HG03066 (cell line): Measurements from ENCODE around the gene HSPH1.
"Not testable (repeated sequence)": the region's sequence is repeated elsewhere in the genome, so short reads cannot be mapped to it uniquely, and the experiment has no call there.

Source experiments
- ATAC-seq: cut with Tn5 transposase; IDR thresholded peaks from one replicate; pipeline ENCODE4 v1.9.1; 2021; ENCODE audit warnings: low read depth; ENCODE audit not compliant: unreplicated experiment

HSPH1 gene

DNA sequence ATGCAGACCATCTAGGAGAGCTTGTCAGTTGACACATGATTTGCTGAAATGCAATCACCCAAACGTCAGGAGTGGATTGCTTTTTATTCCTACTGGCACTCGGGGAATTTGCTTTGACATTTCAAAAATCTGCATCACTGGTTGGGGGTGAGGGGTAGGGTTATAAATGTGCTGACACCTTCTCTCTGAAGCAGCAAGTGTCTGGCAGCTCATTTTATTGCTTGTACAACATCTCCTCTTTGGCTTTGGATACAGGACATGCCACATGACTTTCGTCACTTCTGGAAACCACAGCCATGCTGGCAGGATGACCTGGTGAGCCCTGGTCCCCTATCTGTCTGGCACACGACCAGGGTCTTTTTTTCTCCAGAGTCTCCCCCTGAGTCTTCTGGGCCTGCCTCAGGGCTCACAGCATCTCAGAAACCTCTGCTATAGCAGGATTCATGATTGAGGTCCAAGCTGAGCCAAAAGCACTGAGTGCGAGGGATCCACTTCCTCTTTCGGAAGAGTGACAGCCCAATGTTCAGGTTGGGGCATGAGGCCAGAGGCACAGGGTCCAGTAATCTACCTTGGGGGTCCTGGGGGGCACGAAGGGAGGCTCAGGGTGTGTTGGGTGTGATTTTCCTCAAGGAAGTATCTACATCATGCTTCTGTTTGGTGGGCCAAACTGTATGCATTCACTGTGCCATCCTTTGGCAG lies 60.1 kb downstream of the HSPH1 start:
- no peak for ATAC-seq

GRCh38 chr13:31100721-31101120 lies 61.0 kb downstream of the HSPH1 start:
- no peak for ATAC-seq

- ATAC-seq: not testable (repeated sequence)
Measured at GRCh38 chr13:31097911-31098434, 63.7 kb downstream of the HSPH1 start.

DNA sequence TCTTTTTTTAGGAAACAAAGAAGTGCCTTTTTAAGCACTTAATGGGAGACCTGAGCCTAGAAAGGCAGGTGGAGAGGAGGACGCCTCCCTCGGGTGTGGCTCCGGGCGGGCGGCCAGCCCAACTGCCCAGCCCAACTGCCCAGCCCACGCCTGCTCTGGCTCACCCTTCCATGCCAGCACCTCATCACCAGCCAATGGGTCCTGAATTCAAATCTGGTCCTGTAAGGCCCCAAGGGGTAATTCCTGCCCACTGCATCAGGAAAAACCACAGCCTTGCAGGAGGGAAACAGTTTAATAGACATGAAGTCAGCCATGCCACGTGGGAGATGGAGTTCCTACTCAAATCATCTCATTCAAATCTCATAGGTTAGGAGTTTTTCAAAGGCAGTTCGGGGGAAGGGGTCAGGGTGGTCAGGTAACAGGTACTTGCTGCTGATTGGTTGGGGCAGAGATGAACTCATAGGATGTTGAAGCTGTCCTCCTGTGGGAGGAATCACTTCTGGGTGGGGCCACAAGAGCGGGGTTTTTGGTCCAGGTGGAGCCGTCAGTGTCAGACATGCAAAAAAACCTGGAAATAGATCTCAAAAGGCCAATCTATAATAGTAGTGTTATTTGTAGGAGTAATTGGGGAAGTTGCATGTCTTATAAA lies 64.9 kb downstream of the HSPH1 start:
- no peak for ATAC-seq

- no peak for ATAC-seq
Measured at GRCh38 chr13:31094331-31095015, 67.2 kb downstream of the HSPH1 start.

DNA sequence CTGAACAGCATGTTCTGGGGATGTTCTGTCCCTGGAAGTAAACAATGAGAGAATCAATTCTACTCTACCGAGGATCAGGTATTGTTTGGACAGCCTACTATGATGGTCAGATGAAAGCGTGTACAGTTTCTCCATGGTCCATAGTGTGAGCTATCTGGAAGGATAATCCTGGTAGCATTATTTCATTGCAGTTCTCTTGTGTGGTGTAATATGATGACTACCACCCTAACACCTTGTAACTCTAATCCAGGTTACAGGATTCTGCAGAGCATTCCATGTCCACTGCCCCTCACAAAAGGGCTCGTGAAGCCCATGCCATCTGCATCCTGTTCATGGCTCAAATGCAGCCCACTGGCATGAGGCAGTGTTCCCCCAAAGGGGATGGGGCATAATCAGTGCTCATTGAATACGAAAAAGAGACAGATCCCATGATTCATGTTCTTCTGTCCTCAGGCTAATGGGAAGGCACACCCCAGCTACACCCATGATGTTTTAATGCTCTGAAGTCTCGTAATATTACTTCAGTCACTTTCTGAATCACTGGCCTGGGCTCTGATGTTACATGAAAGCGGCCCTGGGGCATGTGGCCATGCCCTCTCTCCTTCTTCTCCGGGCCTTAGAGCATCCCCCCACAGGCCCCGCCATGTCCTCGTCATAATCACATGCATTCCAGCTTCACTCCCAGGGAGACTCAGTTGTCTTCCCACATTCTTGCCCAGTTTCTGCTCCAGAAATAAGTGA lies 68.4 kb downstream of the HSPH1 start:
- ATAC-seq: no peak

- ATAC-seq: no peak
Measured at GRCh38 chr13:31092646-31093045, 69.1 kb downstream of the HSPH1 start.

DNA sequence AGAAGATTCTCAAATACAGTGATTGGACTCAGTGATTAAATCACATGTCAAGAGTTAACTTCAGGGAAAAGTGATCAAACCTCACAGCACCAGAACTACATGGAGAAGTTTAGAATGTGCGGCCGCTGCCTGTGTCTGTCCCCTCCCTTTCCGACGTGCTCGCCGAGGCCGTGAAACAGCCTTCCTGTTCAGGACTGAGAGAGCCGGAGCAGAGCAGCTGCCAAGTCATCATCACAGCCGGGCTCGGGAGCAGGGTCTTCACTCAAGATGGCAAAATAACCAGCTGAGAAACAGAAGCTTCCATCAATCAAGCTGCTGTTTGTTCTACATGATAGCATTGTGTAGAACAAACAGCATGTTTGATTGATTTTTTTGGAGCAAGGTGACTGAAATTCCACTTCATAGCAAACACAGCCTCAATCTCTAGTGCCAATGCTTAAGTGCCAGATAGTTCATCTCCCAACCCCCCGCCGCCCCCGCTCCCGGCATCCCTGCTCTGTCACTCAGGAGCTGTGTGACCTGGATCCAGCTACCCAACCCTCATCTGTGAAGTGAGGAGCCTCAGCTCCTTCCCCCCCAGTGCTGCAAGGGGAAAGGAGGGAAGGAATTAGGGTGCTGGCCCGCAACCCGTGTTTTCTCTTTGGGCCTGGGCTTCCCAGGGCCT lies 70.6 kb downstream of the HSPH1 start:
- no peak for ATAC-seq

- ATAC-seq: no peak
Measured at GRCh38 chr13:31090096-31090495, 71.6 kb downstream of the HSPH1 start.

- no peak for ATAC-seq
Measured at GRCh38 chr13:31089649-31090048, 72.1 kb downstream of the HSPH1 start.

GRCh38 chr13:31088826-31089420 lies 72.8 kb downstream of the HSPH1 start:
- no peak for ATAC-seq
